ENCODE measurements around the gene ZBP1. TPM values are rescaled to one million over a fixed set of nuclear protein-coding genes. Genes with fewer than 3 reads are reported as not detected.

Gene ZBP1
- total and polyA plus RNA-seq, 10 of the 15 experiments (the other 5 are each of a cell fraction or from before 2014, with no cell fraction given) = 0.93 to 10.6 (median 4.8) TPM

- no peak for TF ChIP-seq CEBPZ (IDR thresholded peaks at IDR 0.05; ENCODE audit: low read depth, low read length)
- no peak for TF ChIP-seq ZBTB11 (CRISPR knock-in tag; IDR thresholded peaks at IDR 0.05)
- no peak for TF ChIP-seq SPI1 (IDR thresholded peaks at IDR 0.05; ENCODE audit: borderline replicate concordance, insufficient read depth, low read depth, low read length)
- no peak for TF ChIP-seq KLF5 (IDR thresholded peaks at IDR 0.05; ENCODE audit: partially characterized antibody)
- TF ChIP-seq SREBF1 (IDR thresholded peaks at IDR 0.05; ENCODE audit: low read length) = no peak
Measured at GRCh38 chr20:57586370-57586793, 33.8 kb downstream of the ZBP1 start (continued).
